Endothelial cell of umbilical vein (primary cell): ENCODE data around the gene ATOSA.

ENCODE experiments used
- CTCF ChIP-seq, 2 donors: IDR thresholded peaks; 1 replicate in 1 of 2; 2 replicates in 1 of 2; pipeline ENCODE4 v1.5.1; 2011; ENCODE audit warnings: low read length in 2 of 2, mild to moderate bottlenecking in 2 of 2, moderate library complexity in 2 of 2, control low read depth in 1 of 2, inconsistent platforms in 1 of 2, low read depth in 1 of 2; ENCODE audit not compliant: insufficient read depth in 1 of 2; ENCODE audit errors: extremely low read depth in 1 of 2
- JUN ChIP-seq: IDR thresholded peaks from 2 replicates; pipeline ENCODE4 v1.6.1; 2011; ENCODE audit warnings: borderline replicate concordance, low read depth; ENCODE audit not compliant: insufficient read length, insufficient read depth
- MYC ChIP-seq: IDR thresholded peaks from one replicate; pipeline ENCODE4 v1.6.1; 2011; ENCODE audit warnings: mild to moderate bottlenecking, low read depth, low read length
- POLR2A ChIP-seq: IDR thresholded peaks from 2 replicates; pipeline ENCODE4 v1.6.1; 2012; ENCODE audit warnings: low read depth, mild to moderate bottlenecking, control low read depth, low read length

GRCh38 chr15:52683580-52683979 is 4.4 kb upstream of the ATOSA start:
- TF ChIP-seq CTCF (IDR thresholded peaks at IDR 0.05; ENCODE audit: extremely low read depth in 1 of 2, insufficient read depth in 1 of 2, low read depth in 1 of 2, low read length in 2 of 2) (no peak), POLR2A (no peak), JUN (no peak), MYC (no peak)
